Fibroblast of upper back skin (primary cell): ENCODE data around the gene HS3ST3B1.

Experiments used
- DNase-seq: peaks from one replicate; pipeline ENCODE4 v3.0.0-alpha.2; 2013

The HS3ST3B1 gene

GRCh38 chr17:14303343-14304221 lies 2.7 kb downstream of the HS3ST3B1 start:
- DNase-seq, result no peak

- DNase-seq, result no peak
These were observed 3.4 kb downstream of the HS3ST3B1 start for GRCh38 chr17:14304222-14304772.

GRCh38 chr17:14304773-14305517 lies 4.1 kb downstream of the HS3ST3B1 start:
- no peak for DNase-seq

GRCh38 chr17:14305785-14306496 lies 5.1 kb downstream of the HS3ST3B1 start:
- DNase-seq, result no peak

GRCh38 chr17:14306596-14306995 lies 5.7 kb downstream of the HS3ST3B1 start:
- DNase-seq, result peak; percentile 61

- DNase-seq, result peak; percentile 92
These were observed 6.7 kb downstream of the HS3ST3B1 start for GRCh38 chr17:14307560-14308024.

- DNase-seq, result no peak
These were observed 7.7 kb downstream of the HS3ST3B1 start for GRCh38 chr17:14308636-14308964.

- peak; percentile 94 for DNase-seq
These were observed 8.3 kb downstream of the HS3ST3B1 start for GRCh38 chr17:14308965-14309879.

- no peak for DNase-seq
These were observed 9.2 kb downstream of the HS3ST3B1 start for GRCh38 chr17:14310101-14310500.

- no peak for DNase-seq
These were observed 9.7 kb downstream of the HS3ST3B1 start for GRCh38 chr17:14310605-14311004.

GRCh38 chr17:14311186-14311705 lies 10.4 kb downstream of the HS3ST3B1 start:
- no peak for DNase-seq

GRCh38 chr17:14311981-14312380 lies 11.1 kb downstream of the HS3ST3B1 start:
- DNase-seq, result no peak

- DNase-seq, result no peak
These were observed 11.6 kb downstream of the HS3ST3B1 start for GRCh38 chr17:14312522-14312921.

GRCh38 chr17:14316126-14316832 lies 15.4 kb downstream of the HS3ST3B1 start:
- no peak for DNase-seq

GRCh38 chr17:14317383-14317782 lies 16.5 kb downstream of the HS3ST3B1 start:
- DNase-seq, result no peak

GRCh38 chr17:14318109-14318917 lies 17.4 kb downstream of the HS3ST3B1 start:
- no peak for DNase-seq

GRCh38 chr17:14318918-14319205 lies 18.0 kb downstream of the HS3ST3B1 start:
- no peak for DNase-seq

- no peak for DNase-seq
These were observed 19.2 kb downstream of the HS3ST3B1 start for GRCh38 chr17:14320098-14320497.

GRCh38 chr17:14320734-14321475 lies 20.0 kb downstream of the HS3ST3B1 start:
- DNase-seq, result no peak
